Activated CD4-positive, alpha-beta T cell treated with anti-CD3 and anti-CD28 coated beads, Interleukin-2, amount 10 ng/mL, durations not matched to agents 24 days and 14 days (primary cell): ENCODE measurements around the gene ZNF555. TPM values are rescaled to one million over a fixed set of nuclear protein-coding genes. Genes with fewer than 3 reads are reported as not detected.
"Not testable (repeated sequence)": the region's sequence is repeated elsewhere in the genome, so short reads cannot be mapped to it uniquely, and the experiment has no call there.

ENCODE experiments used
- DNase-seq: peaks from one replicate; pipeline ENCODE4 v3.0.0; 2022
- H3K27ac Mint-ChIP-seq: one replicate; pipeline ENCODE4 v1.8.0; 2022; ENCODE audit warnings: mild to moderate bottlenecking, mixed read lengths
- H3K27me3 Mint-ChIP-seq: one replicate; pipeline ENCODE4 v1.8.0; 2022; ENCODE audit warnings: mixed read lengths
- H3K36me3 Mint-ChIP-seq: one replicate; pipeline ENCODE4 v1.8.0; 2022; ENCODE audit warnings: low read depth, mild to moderate bottlenecking, mixed read lengths
- H3K4me1 Mint-ChIP-seq: one replicate; pipeline ENCODE4 v1.8.0; 2021; ENCODE audit warnings: mixed read lengths
- H3K4me3 Mint-ChIP-seq: one replicate; pipeline ENCODE4 v1.8.0; 2022; ENCODE audit warnings: mild to moderate bottlenecking, moderate library complexity, mixed read lengths
- H3K9me3 Mint-ChIP-seq: one replicate; pipeline ENCODE4 v1.8.0; 2021; ENCODE audit warnings: mixed read lengths
- intact Hi-C: fragments of 100-400 bp; cut with micrococcal nuclease; formaldehyde crosslinking; loops from one replicate; pipeline ENCODE4 v1.15.1; 2023
- total RNA-seq: library from RNA; stranded (reverse); gene quantifications from 2 replicates; pipeline ENCODE4 v1.2.3, GENCODE V29; 2022

The ZNF555 gene
- total RNA-seq = 0.90 and 0.98 TPM in 2 replicates

DNA sequence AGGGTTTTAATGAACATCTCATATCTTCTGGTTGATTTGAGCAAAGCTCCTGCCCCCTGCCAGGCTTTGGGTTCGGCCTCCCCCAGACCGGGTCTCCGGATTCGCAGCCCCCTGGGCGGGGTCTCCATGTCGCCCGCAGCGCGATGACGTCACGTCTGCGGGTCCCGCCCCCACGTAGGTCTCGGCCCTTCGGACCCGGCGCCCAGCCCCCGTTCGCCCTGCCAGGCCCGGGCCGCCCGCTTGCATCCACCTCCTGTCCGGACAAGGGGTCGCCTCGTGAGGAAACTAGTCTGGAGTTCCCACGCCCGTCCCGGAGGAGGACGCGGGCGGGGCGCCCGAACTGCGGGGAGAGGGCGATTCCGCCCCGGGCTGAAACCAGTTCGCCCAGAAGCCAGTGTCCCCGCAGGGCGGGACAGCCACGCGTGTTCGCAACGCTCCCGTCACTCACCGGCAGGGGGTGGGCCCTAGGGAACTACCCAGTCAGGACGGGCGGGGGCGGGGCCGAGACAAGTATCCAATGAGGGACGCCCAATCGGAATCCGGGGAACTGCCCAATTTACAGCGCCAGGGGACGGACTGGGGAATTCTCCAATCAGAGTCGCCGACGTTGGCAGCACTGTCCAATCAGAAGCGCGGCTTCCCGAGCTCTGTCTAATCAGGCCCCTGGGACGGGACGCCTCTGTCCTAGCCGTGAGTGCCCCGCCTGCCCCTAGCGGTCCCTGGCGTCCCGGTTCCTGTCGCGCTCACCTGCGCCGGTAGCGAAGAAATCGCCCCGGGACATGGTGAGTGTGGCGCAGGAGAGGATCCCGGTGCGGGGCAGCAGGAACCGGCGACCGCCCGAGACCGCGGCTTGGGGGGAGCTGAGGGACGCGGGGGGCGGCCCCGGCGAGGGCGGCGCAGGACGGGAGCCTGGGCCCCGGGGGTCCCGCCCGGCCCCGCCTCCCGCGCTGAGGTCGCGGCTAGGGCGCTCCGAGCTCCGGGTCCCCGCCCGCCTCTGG is at the start of gene ZNF555:
Gene ZNF555, plus strand, starts transcription at position 682 of the 998 bp plus-strand sequence. Its CDS starts 98 bp downstream, at position 780.
- Mint-ChIP-seq H3K4me1 (no peaks in the 10 kb centered on the region), H3K27ac (peak within 1 kb of the TSS; percentile 58)
- intact Hi-C loops = loop anchor here (2.0 kb wide), 1 partner anchor 60 kb away; the partner anchor contains the start of gene ZNF57

DNA sequence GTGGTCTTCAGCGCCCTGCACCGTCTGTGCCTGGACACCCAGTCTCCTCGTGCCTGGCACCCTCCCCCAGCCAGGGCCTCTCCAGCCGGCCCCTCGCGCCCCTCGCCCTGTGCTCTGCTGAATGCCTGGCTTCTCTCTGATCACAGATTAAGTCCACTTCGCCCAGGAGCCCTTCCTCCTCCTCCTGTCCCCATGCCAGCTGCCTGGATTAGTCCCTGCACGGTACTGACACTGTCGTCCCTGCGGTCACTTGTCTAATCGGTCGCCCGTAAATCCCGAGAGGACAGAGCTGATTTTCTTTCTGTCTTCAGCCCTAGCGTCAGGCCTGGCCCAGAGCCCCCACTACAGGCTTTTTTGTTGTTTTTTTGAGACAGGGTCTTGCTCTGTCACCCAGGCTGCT is 49.4 kb upstream of the ZNF555 start:
- H3K27ac Mint-ChIP-seq = no peak overlapping the region
- H3K9me3 Mint-ChIP-seq = no peaks in the 10 kb centered on the region
- H3K4me3 Mint-ChIP-seq = no peak overlapping the region
- DNase-seq = no peak
- peaks cover 41% of the 10 kb centered on the region for H3K36me3 Mint-ChIP-seq
- intact Hi-C loops = no loop called here
- H3K4me1 Mint-ChIP-seq = peaks cover 14% of the 10 kb centered on the region
- H3K27me3 Mint-ChIP-seq = no peaks in the 10 kb centered on the region

More for the DNA sequence above, at the start of gene ZNF555:
- peaks cover 10% of the 10 kb centered on the region for H3K27me3 Mint-ChIP-seq
- peak within 1 kb of the TSS; percentile 83 for H3K4me3 Mint-ChIP-seq
- H3K36me3 Mint-ChIP-seq = peaks cover 16% of the 10 kb centered on the region
- DNase-seq = peak; percentile 96
- H3K9me3 Mint-ChIP-seq = peaks cover 19% of the 10 kb centered on the region

DNA sequence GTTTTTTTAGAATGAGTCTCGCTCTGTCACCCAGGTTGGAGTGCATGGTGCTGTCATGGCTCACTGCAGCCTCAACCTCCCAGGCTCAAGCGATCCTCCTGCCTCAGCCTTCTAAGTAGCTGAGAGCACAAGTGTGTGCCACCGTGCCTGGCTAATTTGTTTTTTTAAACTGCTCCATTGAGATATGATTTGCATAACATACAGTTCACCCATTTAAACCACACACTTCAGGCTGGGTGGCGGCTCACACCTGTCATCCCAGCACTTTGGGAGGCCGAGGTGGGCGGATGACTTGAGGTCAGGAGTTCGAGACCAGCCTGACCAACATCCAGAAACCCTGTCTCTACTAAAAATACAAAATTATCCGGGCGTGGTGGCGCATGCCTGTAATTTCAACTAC is 48.6 kb upstream of the ZNF555 start:
- intact Hi-C loops, H3K9me3 Mint-ChIP-seq, DNase-seq, H3K4me1 Mint-ChIP-seq, H3K27me3 Mint-ChIP-seq, H3K27ac Mint-ChIP-seq, H3K4me3 Mint-ChIP-seq: not testable (repeated sequence)
- H3K36me3 Mint-ChIP-seq = peaks cover 36% of the 10 kb centered on the region

DNA sequence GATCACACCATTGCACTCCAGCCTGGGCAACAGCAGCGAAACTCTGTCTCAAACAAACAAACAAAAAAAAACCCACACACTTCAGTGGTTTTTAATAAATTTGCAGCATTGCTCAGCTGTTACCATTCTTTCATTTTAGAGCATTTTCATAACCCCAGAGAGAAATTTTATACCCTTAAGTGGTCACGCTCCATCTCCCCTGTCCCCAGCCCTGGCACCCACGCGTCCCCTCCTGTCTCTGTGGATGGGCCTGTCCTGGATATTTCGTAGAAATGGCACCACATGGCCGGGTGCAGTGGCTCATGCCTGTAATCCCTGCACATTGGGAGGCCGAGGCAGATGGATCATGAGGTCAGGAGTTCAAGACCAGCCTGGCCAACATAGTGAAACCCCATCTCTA is 48.1 kb upstream of the ZNF555 start:
- Mint-ChIP-seq H3K27ac (no peak overlapping the region), H3K36me3 (peaks cover 34% of the 10 kb centered on the region)
- intact Hi-C loops = no loop called here

DNA sequence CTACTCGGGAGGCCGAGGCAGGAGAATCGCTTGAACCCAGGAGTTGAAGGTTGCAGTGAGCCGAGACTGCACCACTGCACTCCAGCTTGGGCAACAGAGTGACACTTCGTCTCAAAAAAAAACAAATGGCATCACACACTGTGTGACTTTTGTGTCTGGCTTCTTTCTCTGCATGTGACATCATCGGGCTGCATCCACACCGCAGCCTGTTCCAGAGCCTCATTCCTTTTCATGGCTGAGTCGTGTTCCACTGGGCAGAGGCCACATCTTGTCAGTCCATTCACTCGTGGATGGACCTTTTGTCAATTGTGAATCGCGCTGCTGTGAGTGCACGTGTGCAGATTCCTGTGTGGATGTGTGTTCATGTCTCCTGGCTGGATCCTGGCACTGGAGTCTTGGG is 47.7 kb upstream of the ZNF555 start:
- intact Hi-C loops = no loop called here
- Mint-ChIP-seq H3K4me3 (no peak overlapping the region), H3K27ac (no peak overlapping the region), H3K9me3 (no peaks in the 10 kb centered on the region), H3K27me3 (no peaks in the 10 kb centered on the region), H3K4me1 (peaks cover 4% of the 10 kb centered on the region), H3K36me3 (peaks cover 32% of the 10 kb centered on the region)
- no peak for DNase-seq

More for the DNA sequence above, 48.1 kb upstream of the ZNF555 start:
- H3K4me3 Mint-ChIP-seq = no peak overlapping the region
- H3K4me1 Mint-ChIP-seq = peaks cover 6% of the 10 kb centered on the region
- no peaks in the 10 kb centered on the region for H3K9me3 Mint-ChIP-seq
- DNase-seq = no peak
- H3K27me3 Mint-ChIP-seq = no peaks in the 10 kb centered on the region

DNA sequence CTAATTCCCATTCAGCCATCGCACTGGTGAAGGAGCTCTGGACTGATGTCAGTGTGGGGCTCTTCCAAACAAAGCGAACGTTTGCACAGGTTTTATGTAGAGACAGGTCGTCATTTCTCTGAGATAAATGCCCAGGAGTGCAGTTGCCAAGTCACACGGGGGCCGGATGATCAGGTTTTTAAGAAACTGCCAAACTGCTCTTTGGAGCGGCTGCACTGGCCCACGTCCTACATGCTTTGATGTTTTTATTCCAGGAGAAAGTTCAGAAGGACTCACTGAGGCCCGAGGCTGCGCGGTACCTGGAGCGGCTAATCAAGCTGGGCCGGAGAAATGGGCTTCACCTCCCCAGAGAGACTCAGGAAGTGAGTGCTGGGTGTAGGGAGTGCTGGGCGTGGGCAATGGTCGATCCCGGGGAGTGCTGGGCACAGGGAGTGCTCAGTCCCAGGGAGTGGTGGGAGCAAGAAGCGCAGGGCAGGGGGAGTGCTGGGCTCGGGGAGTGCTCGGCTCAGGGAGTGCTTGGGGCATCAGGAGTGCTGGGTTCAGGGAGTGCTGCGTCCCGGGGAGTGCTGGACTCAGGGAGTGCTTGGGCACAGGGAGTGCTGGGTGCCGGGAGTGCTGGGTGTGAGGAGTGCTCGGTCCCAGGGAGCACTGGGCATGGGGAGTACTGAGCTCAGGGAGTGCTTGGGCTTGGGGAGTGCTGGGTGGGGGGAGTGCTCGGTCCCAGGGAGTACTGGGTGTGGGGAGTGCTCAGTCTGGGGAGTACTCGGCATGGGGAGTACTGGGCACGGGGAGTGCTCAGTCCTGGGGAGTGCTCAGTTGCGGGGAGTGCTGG is 45.2 kb upstream of the ZNF555 start:
- intact Hi-C loops = no loop called here

DNA sequence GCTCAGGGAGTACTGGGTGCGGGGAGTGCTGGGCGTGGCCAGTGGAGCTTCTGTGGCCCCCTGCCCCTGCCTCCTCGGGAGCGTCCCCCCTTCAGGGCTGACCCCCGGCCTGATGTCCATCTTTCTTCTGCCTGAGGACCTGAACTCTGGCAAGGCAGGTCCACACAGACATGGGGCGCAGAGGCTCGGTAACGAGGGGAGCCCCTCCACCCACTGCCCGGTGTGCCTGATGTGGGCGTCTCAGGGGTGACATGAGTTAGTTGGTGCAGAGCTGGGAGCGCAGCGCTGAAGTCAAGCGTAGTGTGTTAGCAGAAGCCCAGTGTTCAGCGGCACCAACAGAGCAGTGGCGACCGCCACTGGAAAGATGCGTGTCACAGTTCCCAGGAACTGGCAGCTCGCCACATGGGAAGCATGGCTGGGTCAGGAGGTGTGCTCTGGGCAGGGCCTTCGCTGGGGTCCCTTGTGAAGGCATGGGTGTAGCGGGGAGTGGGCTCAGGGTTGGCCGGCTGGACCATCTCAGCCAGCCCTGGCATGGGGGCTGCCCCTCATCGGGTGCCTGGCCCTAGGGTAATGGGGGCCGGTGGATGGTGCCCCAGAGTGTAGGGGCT is 44.5 kb upstream of the ZNF555 start:
- peaks cover 32% of the 10 kb centered on the region for H3K36me3 Mint-ChIP-seq
- intact Hi-C loops = no loop called here
- no peaks in the 10 kb centered on the region for H3K4me1 Mint-ChIP-seq

More for the DNA sequence above, 45.2 kb upstream of the ZNF555 start:
- Mint-ChIP-seq H3K36me3 (peaks cover 29% of the 10 kb centered on the region), H3K4me1 (no peaks in the 10 kb centered on the region), H3K27ac (peak overlapping the region; percentile 12), H3K27me3 (no peaks in the 10 kb centered on the region), H3K9me3 (no peaks in the 10 kb centered on the region), H3K4me3 (no peak overlapping the region)
- no peak for DNase-seq

DNA sequence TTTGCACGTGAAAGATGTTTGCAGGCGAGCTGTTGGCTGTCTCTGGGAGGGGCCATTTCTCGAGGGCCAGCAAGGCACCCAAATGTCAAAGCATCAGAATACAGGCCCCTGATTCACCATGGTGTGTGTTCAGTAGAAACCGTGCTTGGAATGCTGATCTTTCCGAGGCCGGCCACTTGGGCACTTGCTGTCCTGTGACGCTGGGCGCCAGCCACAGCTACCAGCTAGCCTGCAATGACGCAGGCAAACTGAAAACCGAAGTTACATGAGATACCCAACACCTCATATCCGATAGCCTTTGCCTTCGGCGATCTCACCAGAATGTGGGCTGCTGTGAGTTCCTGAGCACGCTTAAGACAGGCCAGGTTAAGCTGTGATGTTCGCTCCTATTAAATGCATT is 44.0 kb upstream of the ZNF555 start:
- Mint-ChIP-seq H3K4me3 (no peak overlapping the region), H3K9me3 (no peaks in the 10 kb centered on the region), H3K27ac (no peak overlapping the region), H3K4me1 (no peaks in the 10 kb centered on the region), H3K36me3 (peaks cover 31% of the 10 kb centered on the region), H3K27me3 (no peaks in the 10 kb centered on the region)
- no peak for DNase-seq
- intact Hi-C loops = no loop called here

More for the DNA sequence above, 44.5 kb upstream of the ZNF555 start:
- no peak overlapping the region for H3K27ac Mint-ChIP-seq
- H3K4me3 Mint-ChIP-seq = no peak overlapping the region
- no peak for DNase-seq
- no peaks in the 10 kb centered on the region for H3K9me3 Mint-ChIP-seq
- H3K27me3 Mint-ChIP-seq = no peaks in the 10 kb centered on the region

DNA sequence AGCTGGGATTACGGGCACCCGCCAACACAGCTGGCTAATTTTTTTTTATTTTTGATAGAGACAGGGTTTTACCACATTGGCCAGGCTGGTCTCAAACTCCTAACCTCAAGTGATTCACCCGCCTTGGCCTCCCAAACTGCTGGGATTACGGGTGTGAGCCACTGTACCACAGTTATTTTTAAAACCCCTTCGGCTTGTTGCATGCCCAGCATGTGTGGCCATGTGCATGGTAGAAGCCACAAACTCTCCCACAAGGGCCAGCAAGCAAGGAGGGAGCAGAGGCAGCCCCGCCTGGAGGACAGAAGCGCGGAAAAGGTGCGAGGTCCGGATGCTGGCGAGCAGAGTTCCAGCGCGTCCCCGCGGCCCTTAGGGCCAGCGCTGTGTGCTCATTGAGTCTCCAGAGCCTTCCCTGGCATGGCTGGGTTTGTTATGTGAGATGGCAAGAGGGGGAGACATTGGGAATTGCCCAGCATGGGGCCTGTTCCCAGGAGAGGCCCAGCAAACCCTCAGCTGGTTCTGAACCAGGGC is 43.1 kb upstream of the ZNF555 start:
- Mint-ChIP-seq H3K4me1 (no peaks in the 10 kb centered on the region), H3K27ac (no peak overlapping the region), H3K9me3 (no peaks in the 10 kb centered on the region), H3K4me3 (no peak overlapping the region), H3K36me3 (peaks cover 34% of the 10 kb centered on the region), H3K27me3 (no peaks in the 10 kb centered on the region)
- DNase-seq = no peak
- intact Hi-C loops = no loop called here

DNA sequence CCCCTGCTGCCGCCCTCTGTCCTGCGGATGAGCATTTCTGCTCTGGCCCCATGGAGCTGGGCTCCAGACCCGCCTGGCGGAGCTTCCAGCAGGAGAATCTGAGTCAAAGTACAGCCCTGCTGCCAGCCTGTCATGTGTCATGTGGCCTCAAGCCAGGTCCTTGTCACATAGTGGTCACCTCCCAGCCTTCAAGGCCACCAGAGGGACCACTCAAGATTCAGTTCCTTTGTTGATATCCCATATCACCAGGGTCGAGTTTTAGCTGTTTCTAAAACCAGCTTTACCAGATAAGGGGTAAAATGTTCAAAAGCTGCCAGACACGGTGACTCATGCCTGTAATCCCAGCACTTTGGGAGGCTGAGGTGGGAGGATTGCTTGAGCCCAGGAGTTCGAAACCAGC is 42.5 kb upstream of the ZNF555 start:
- intact Hi-C loops = no loop called here
- Mint-ChIP-seq H3K4me1 (no peaks in the 10 kb centered on the region), H3K27ac (no peak overlapping the region), H3K36me3 (peaks cover 33% of the 10 kb centered on the region), H3K27me3 (no peaks in the 10 kb centered on the region), H3K9me3 (no peaks in the 10 kb centered on the region), H3K4me3 (no peak overlapping the region)
- no peak for DNase-seq

DNA sequence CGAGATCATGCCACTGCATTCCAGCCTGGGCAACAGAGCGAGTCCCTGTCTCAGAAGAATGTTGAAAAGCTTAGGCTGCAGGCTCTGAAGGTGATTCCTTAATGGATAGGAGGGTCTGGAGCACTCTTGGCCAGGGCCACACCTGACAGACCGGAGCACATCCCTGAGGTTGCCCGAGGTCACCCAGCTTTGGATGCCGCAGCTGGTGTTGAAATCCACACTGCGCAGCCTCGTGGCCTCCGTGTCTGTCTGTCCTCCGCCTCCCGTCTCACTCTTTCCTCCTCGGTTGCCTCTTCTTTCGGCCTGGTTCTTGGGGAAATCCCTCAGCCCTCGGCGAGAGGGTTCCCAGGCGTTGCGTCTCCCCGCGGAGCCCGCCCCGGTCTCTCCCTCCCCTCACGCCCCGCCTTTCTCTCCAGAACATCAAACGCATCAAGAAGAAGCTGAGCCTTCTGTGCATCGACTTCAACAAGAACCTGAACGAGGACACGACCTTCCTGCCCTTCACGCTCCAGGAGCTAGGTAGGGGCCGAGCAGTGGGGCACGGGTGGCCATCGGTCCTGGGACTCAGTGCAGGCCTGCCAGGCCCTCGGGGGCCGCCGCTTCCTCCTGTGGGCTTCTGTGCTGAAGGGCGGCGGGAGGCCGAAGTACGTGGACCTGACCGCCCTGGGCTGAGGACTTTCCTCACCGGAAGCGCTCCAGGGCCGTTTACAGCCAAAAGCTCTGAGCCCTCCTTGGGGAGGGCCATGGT is 41.8 kb upstream of the ZNF555 start:
- H3K9me3 Mint-ChIP-seq = no peaks in the 10 kb centered on the region
- H3K4me3 Mint-ChIP-seq = no peak overlapping the region
- no peaks in the 10 kb centered on the region for H3K4me1 Mint-ChIP-seq
- H3K27me3 Mint-ChIP-seq = no peaks in the 10 kb centered on the region
- H3K27ac Mint-ChIP-seq = no peak overlapping the region
- peaks cover 33% of the 10 kb centered on the region for H3K36me3 Mint-ChIP-seq
- intact Hi-C loops = no loop called here
- DNase-seq = no peak

DNA sequence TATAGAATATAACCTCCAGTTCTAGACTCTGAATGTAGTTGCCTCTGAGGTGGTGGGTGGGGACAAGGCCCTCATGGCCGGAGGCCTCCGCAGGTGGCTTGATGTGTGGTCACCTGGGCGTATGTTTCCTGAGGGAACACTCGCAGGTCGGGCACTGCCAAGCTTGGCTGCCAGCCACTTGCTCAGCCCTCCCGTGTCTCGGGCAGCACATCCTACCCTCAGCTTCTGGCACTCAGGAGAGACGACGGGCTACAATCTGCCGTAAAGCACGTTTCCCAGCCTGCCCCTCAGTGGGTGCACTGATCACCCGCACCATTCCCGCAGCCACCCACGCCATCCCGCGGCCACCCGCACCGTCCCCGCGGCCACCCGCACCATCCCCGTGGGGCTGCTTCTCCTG is 40.8 kb upstream of the ZNF555 start:
- peaks cover 32% of the 10 kb centered on the region for H3K36me3 Mint-ChIP-seq
- no peak for DNase-seq
- H3K27me3 Mint-ChIP-seq = no peaks in the 10 kb centered on the region
- no peak overlapping the region for H3K27ac Mint-ChIP-seq
- no peaks in the 10 kb centered on the region for H3K4me1 Mint-ChIP-seq
- H3K9me3 Mint-ChIP-seq = no peaks in the 10 kb centered on the region
- intact Hi-C loops = no loop called here
- H3K4me3 Mint-ChIP-seq = no peak overlapping the region

DNA sequence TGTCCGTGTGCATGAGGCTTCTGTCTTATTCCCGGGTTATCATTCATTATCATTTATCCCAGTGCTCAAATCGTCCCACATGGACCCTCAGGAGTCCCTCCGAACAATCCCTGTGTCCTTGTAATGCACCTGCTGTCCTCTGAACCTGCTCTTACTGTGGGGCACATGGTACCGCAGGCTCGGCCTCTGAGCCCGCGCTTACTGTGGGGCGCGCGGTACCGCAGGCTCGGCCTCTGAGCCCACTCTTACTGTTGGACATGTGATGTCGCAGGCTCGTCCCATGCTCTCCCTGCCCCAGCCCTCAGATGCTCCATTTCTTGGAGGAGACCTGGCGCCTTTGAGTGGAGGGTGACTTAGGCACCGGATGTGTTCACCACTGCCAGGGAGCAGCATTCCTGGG is 38.4 kb upstream of the ZNF555 start:
- no peaks in the 10 kb centered on the region for H3K9me3 Mint-ChIP-seq
- intact Hi-C loops = no loop called here
- H3K36me3 Mint-ChIP-seq = peaks cover 33% of the 10 kb centered on the region
- H3K27ac Mint-ChIP-seq = no peak overlapping the region
- H3K27me3 Mint-ChIP-seq = no peaks in the 10 kb centered on the region
- H3K4me3 Mint-ChIP-seq = no peak overlapping the region
- no peaks in the 10 kb centered on the region for H3K4me1 Mint-ChIP-seq
- no peak for DNase-seq
